Measurements from ENCODE around the gene ARRB2. TPM values are rescaled to one million over a fixed set of nuclear protein-coding genes. Genes with fewer than 3 reads are reported as not detected.
"Not testable (repeated sequence)": the region's sequence is repeated elsewhere in the genome, so short reads cannot be mapped to it uniquely, and the experiment has no call there.

Gene ARRB2
- total RNA-seq, 1 donor from 2014 or later, result 43.4 TPM

DNA sequence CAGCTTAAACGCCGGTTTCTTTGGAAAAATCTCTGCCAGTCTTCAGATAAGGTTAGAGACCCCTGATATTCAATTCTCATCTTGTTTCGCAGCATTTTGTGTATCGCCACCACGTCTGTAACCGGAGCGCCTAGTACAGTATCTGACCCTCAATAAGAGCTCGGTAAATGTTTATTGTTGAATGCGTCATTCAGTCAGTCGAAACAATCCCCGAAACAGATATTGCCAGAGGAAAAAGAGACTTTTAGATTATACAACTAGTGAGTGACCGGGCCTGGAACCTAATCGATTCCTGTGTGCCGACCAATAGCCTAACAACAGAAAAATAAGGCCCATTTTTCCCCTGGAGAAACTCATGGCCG is 7.1 kb upstream of the ARRB2 start:
- intact Hi-C loops (cut with DNase I), result no loop called here
- H3K36me3 ChIP-seq, result no peaks in the 10 kb centered on the region
- H3K27ac ChIP-seq, result peak overlapping the region; percentile 76 to 83

DNA sequence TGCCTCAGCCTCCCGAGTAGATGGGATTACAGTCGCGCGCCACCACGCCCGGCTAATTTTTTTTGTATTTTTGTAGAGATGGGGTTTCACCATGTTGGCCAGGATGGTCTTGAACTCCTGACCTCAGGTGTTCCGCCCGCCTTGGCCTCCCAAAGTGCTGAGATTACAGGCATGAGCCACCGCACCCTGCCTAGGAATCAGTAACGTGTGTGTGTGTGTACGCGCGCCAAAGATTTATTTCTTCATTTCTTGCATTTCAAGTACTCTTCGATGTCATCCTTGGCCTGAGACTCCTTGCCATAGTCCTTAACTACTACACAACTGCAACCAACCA is 5.9 kb upstream of the ARRB2 start:
- H3K36me3 ChIP-seq; H3K27me3 ChIP-seq; DNase-seq (ENCODE audit: low spot score in 2 of 2); H3K4me1 ChIP-seq; H3K9me3 ChIP-seq; intact Hi-C loops (cut with DNase I): not testable (repeated sequence)
- H3K27ac ChIP-seq, result peak overlapping the region; percentile 76 to 83
- peak overlapping the region; percentile 92 to 94 for H3K4me3 ChIP-seq

More for the DNA sequence above, 7.1 kb upstream of the ARRB2 start:
- TF ChIP-seq, protein P1, sequence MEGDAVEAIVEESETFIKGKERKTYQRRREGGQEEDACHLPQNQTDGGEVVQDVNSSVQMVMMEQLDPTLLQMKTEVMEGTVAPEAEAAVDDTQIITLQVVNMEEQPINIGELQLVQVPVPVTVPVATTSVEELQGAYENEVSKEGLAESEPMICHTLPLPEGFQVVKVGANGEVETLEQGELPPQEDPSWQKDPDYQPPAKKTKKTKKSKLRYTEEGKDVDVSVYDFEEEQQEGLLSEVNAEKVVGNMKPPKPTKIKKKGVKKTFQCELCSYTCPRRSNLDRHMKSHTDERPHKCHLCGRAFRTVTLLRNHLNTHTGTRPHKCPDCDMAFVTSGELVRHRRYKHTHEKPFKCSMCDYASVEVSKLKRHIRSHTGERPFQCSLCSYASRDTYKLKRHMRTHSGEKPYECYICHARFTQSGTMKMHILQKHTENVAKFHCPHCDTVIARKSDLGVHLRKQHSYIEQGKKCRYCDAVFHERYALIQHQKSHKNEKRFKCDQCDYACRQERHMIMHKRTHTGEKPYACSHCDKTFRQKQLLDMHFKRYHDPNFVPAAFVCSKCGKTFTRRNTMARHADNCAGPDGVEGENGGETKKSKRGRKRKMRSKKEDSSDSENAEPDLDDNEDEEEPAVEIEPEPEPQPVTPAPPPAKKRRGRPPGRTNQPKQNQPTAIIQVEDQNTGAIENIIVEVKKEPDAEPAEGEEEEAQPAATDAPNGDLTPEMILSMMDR (IDR thresholded peaks at IDR 0.05), result no peak
- Histone ChIP-seq H3K9me3 (no peaks in the 10 kb centered on the region), H3K4me1 (peaks cover 0 to 6% of the 10 kb centered on the region in 2 donors), H3K27me3 (no peaks in the 10 kb centered on the region), H3K4me3 (peak overlapping the region; percentile 92 to 94)
- no peak for DNase-seq (ENCODE audit: low spot score in 2 of 2)

DNA sequence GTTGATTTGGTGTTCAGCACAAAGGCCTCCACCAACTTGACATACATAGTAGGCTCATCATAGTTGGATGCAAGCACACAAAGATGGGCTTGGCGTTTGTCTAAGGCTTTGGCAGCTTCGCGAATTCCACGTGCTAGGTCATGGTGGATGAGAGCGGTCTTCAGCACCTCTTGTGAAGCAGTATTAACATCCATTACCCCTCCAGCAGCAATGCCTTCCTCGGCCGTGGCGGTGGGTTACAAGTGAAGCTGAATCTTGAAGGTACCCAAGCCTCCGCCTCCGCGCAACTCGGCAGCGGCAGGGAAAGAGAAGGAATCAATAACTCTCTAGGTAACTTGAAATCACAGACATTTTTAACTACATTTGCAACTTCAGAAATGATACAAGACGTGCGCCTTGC is 5.4 kb upstream of the ARRB2 start:
- DNase-seq (ENCODE audit: low spot score in 2 of 2), result no peak
- no peaks in the 10 kb centered on the region for H3K9me3 ChIP-seq
- no peaks in the 10 kb centered on the region for H3K27me3 ChIP-seq
- TF ChIP-seq, protein P1 (IDR thresholded peaks at IDR 0.05), result no peak
- intact Hi-C loops (cut with DNase I), result no loop called here
- H3K4me3 ChIP-seq, result no peak overlapping the region
- no peak overlapping the region for H3K27ac ChIP-seq
- peaks cover 0 to 6% of the 10 kb centered on the region in 2 donors for H3K4me1 ChIP-seq
- no peaks in the 10 kb centered on the region for H3K36me3 ChIP-seq

DNA sequence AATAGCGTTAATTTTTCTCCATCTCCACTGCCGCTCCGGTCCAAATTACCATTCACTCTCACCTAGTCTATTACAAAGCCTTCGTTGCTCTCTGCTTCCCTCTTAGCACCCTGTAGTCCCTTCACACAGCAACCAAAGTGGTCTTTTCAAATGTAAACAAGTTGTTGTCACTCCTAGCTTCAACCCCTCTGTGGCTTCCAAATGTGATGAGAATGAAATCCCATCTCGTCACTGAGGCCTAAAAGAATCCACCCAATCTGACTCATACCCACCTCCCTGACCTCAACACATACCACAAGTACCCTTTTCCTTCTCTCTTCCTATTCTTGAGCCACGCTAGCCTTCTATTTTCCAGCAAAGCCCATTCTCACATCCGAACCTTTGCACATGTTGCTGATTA is 4.3 kb upstream of the ARRB2 start:
- H3K27ac ChIP-seq, result no peak overlapping the region
- peaks cover 0 to 9% of the 10 kb centered on the region in 2 donors for H3K4me1 ChIP-seq
- TF ChIP-seq, protein P1 (IDR thresholded peaks at IDR 0.05), result no peak
- intact Hi-C loops (cut with DNase I), result no loop called here
- no peaks in the 10 kb centered on the region for H3K27me3 ChIP-seq
- H3K9me3 ChIP-seq, result no peaks in the 10 kb centered on the region
- no peak overlapping the region for H3K4me3 ChIP-seq
- no peaks in the 10 kb centered on the region for H3K36me3 ChIP-seq
- no peak for DNase-seq (ENCODE audit: low spot score in 2 of 2)

DNA sequence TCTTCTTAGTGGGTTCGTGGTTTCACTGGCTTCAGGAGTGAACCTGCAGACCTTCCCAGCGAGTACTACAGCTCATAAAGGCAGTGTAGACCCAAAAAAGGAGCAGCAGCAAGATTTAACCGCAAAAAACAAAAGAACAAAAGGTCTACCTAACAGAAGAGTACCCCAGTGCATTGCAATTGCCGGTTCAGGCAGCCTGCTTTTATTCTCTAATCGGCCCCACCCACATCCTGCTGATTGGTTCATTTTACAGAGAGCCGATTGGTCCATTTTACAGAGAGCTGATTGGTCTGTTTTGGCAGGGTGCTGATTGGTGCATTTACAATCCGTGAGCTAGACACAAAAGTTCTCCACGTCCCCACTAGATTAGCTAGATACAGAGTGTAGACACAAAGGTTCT is 2.0 kb upstream of the ARRB2 start:
- Histone ChIP-seq H3K4me1 (peaks cover 0 to 6% of the 10 kb centered on the region in 2 donors), H3K36me3 (no peaks in the 10 kb centered on the region), H3K27ac (no peak overlapping the region), H3K9me3 (no peaks in the 10 kb centered on the region), H3K27me3 (no peaks in the 10 kb centered on the region), H3K4me3 (no peak overlapping the region)
- no peak for DNase-seq (ENCODE audit: low spot score in 2 of 2)
- TF ChIP-seq, protein P1 (IDR thresholded peaks at IDR 0.05), result no peak
- intact Hi-C loops (cut with DNase I), result no loop called here

DNA sequence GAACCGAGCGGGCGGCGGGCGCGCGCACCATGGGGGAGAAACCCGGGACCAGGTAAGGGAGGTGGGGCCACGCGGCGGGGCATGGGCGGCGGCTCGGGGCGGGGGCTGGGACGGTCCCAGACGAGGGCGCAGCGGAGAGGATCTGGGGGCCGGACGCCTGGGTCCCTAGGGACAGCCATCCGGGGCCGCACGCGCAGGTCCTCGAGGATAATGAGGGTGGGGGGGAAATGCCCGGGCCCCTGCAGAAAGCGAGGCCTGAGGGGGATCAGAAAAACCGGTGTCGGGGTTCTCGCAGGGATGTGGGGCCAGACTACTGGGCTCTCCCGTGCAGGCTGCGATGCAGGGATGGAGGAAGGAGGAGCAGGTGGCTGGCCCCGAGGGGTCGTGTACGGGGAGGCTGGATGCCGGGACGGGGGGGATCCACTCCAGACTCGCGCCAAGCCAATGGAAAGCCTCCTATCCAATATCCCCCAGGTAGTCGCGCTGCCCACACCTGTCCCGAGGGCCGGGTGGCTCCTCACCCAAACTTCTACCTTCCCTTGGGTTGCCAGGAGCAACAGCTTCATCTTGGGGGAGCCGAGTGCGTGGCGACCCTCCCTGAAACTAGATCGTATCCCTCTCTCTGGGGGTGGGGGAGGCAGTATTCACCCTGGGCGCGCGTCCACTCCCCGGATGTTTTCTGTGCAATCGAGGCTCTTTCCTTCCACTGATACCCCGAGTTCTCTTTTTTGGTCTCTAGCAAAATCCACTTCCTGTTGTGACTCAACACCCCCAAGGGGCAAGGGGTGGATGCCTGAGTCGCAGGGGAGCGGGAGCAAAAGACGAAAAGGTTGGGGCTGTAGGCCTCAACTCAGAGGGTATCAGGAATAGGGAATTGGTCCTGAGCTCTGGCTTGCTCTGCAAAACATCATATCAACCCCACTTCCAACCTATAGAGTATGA is 532 bp downstream of the ARRB2 start:
- peaks cover 0 to 5% of the 10 kb centered on the region in 2 donors for H3K4me1 ChIP-seq
- intact Hi-C loops (cut with DNase I), result loop anchor here (1.0 to 5.0 kb wide), 3 partner anchors 20 to 176 kb away; partner anchors contain the start of gene MED11
- H3K36me3 ChIP-seq, result no peaks in the 10 kb centered on the region
- no peaks in the 10 kb centered on the region for H3K27me3 ChIP-seq
- no peaks in the 10 kb centered on the region for H3K9me3 ChIP-seq
- peak overlapping the region; percentile 52 to 77 for H3K4me3 ChIP-seq
- peak overlapping the region; percentile 67 to 75 for H3K27ac ChIP-seq
- TF ChIP-seq, protein P1 (IDR thresholded peaks at IDR 0.05), result no peak
- no peak for DNase-seq (ENCODE audit: low spot score in 2 of 2)
